GM19372 (cell line): Measurements from ENCODE around the gene ERF.

Experiments used
- ATAC-seq: cut with Tn5 transposase; IDR thresholded peaks from one replicate; pipeline ENCODE4 v1.9.1; 2021; ENCODE audit warnings: mild to moderate bottlenecking, low read depth, moderate library complexity; ENCODE audit not compliant: unreplicated experiment

ERF gene

DNA sequence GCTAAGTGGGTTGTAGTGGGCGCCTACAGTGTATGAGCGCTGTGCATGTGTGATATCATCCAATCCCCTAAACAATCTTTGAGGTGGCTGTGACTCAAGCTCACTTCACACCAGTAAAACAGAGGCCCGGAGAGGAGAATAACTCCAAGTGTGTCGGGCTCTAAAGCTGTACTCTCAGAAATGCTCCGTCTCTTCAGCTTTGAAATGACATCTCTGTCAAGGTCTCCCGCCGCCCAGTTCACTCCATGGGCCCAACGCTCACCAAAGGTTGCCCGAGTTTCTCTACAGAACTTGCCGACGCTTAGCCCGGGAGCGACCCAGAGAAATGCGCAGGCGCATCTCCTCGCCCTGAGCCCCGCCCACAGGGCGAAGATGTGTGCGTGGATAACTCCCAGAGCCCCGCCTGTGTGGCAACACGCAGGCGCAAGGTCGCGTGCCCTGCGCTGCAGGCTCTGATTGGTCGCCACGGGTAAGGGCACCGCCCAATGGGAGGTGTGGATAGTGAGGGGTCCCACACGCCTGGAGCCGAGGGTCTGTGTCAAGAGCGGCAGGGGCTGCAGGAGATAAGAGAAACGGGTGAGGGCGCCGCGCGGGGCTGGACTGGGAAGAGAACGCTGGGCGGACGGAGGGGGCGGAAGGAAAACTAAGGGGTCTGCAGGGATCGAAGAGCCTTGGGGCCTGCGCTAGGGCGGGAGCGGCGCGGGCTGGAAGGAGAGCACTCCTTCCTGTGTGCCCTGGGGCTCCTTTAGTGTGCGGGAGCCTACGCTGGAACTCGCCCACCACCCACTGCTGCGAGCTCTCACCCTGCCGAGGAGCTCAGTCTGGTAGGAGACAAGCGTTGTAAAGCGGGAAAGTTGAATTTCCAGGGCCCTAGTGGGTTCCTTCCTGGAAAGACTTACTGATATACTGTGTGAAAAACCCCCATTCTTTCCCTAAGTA, 34.8 kb downstream of the ERF start, which contains the start of gene ZNF526:
Gene ZNF526, plus strand, starts transcription at position 501 of the 939 bp plus-strand sequence. CDS start 4,092 bp downstream, outside the sequence.
- peak; percentile 75 for ATAC-seq

DNA sequence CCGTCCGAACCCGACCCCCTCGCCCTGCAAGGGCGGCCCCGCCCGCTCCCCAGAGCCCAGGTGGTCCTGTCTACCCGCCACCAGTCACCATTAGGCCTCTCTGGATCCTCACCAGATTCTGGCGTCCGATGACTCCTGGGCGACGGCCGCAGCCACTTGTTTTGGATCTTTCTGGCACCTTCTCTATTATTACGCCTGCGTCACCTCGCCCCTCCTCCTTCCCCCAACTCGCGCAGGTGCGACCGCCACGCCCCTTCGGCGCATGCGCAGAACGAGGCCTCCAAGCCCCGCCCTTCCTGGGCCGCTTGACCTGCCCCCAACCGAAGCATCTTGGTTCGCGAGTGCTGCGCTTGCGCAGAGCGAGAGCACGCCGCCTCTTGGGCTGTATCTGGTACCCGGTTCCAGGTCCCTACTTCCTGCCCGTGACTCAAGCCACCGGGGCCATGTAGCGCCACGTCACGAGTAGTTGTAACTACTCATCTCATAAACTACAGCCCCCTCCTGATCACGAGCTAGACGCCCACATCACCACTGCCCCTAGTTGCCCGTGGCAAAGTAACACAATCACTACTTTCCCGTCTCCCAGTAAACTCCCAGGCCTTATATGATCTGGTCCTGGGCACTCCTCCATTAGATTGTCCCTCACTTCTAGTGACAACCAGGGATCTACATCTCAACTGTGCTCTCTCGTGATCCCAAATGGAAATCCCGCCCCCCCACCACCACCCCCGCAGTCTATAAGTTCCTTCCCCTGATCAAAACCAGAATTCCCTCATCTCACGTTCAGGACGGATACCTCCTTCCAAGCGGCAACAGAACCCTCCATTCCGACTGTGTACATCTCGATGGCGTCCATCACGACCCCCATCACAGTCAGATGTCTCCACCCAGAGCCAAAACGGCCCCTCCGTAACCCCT, 37.1 kb downstream of the ERF start, which contains the start of gene DEDD2:
Gene DEDD2, minus strand, starts transcription at position 158 of the 918 bp plus-strand sequence. CDS start 670 bp downstream, outside the sequence.
- ATAC-seq = peak; percentile 63

DNA sequence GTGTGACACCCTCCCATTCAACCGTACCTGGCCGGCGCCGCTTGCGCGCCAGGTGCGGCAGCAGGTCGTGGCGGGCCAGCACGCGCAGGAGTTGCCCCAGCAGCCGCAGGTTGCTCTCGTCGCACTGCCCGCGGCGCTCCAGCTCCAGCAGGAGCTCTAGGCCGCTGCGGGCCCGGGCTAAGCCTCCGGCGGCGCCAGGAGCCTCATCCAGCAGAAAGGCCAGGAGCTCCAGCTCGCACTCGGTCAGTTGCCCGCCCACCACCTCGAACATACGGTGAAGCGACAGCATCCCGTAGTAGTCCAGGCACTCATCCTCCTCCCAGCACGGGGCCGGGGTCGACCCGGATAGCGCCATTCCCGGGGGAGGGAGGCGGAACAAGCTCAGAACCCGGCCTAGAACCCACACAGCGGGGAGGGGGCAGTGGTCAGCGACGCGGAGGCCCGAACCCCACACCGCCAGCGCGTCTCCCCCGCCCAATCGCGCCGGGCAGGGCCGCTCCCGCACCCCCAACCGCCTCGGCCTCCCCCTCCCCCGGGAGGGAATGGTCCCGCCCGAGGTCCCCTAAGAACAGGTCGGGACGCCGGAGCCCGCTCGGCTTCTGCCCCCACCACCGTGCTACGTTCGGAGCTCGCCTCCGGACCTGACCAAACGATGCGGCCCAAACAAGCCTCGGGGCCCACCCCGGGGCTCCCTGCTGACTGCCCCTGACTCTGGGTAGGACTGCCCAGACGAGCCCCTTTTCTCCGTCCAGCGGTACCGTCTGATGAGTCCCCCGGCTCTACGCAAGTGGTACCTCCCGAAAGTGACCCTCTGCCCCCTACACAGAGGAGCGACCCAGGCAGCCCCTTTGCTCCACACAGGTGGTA, 38.0 kb downstream of the ERF start:
- ATAC-seq = no peak

DNA sequence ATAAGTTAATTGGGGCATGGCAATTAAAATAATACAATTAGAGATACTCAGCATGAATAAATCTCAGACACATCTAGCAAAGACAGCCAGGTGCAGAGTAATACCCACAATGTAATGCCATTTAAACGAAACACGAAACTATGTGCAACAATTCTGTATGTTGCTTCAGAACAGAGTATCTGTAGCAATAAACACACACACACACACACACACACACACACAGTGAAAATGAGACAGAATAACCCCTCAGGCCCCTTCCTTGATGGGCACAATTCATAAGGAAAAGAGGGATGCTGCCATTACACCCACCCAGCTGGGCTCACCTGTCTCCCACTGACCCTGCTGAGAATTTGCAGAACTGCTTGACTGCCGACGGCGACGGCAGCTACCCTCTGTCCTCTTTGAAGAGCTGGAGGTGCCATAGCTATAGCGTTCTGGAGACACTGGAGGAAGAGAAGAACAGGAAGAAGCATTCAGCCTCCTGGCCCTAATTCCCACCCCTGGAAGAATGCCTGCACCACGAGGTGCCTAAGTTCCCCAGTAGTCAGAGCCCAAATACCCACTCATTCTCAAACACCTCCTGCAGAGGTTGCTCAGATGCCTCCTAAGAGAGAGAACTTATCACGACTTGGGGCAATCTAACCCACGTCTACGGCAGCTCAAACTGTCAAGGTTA, 40.0 kb downstream of the ERF start:
- no peak for ATAC-seq

DNA sequence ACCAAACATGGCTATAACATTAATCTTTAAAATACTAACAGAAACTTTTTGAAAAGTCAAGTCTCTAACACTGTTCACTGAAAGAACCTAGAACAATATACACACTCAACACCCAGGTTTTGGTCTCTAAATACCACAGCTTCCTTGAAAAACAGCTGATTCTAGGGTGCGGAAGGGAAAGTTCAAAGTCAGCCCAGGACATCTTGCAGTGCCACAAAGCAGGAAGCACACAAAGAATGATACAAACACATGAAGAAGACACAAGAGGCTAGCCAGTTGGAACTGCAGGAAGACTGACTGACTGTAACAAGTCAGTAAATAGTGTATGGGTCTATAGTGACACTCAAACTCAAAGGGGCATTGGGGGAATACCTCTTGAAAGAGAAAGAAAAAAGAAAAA, 42.0 kb downstream of the ERF start:
- no peak for ATAC-seq

DNA sequence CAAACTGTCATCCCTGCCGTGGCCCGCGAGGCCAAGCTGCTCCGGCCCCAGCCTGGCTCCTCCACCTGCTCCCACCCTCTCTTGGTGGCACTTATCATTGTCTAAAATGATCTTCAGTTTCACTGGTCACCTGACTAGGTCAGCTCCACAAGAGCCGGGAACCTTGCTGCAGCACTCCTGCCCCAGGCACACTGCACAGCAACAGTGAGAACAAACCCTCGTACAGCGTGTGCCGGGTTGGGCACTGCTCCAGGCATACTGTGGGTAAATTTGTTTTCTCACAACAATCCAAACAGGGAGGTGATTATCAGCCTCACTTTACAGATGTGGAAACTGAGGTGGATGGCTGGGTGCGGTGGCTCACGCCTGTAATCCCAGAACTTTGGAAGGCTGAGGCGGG, 46.3 kb downstream of the ERF start:
- no peak for ATAC-seq

DNA sequence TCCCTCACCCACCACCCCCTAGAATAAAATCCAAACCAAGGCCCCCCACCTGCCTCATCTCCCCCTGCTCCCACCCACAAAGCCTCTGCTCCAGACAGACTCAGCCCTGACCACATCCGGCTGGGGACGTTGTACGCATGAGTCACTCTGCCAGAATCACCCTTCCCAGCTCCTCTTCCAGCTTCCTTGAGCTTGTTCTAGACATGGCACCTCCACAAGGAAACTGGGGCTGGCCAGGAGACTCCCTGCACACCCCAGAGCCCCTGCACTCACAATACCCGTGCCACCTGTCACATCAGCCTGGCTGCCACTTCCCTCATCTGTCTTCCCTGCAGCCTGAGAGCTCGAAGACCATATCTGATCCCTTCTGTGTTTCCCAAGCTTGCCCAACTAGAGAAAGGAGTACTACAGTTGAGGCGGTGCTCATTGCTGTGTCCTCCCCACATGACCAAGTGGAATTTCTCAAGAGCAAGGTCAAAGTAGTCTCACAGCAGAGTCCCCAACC, 47.1 kb downstream of the ERF start:
- ATAC-seq = no peak

DNA sequence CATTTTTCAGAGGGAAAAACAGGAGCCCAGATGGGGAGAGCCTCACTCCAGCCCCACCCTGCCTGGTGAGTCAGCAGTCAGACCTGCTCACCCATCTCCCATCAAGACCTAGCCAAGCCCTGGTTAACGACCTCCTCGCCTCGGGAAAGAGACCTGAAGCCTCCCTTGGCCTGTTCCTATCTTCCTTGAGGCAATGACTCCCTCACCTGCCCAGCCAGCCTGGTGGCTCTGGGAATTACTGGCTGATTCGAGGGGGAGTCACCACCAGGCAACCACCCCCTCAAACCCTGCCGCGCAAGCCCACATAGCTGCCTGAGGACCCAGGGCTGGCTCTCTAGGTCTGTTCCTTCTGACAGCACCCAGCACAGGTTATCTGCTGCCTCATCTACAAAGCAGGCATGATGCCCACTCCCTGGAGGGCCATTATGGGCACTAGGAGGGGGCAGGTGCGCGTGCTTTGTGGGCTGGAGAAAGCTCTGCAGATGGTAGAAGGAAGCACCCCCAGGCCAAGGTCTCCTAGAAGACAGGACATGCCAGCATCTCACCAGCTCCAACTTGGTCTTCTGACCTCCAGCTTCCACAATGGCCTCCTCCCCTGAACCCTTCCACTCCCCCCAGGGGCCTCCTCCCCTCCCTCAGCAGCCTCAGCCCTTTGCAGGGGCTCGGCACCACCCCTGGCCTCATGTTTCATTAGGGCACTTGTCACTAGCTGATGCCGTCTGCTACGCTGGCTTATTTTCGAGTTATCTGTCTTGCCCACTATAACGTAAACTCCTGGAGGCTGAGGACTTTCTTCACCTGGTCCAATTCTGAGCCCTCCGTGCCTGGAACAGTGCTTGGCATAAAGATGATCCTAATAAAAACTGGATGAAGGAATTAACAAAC, 47.8 kb downstream of the ERF start:
- ATAC-seq = no peak

DNA sequence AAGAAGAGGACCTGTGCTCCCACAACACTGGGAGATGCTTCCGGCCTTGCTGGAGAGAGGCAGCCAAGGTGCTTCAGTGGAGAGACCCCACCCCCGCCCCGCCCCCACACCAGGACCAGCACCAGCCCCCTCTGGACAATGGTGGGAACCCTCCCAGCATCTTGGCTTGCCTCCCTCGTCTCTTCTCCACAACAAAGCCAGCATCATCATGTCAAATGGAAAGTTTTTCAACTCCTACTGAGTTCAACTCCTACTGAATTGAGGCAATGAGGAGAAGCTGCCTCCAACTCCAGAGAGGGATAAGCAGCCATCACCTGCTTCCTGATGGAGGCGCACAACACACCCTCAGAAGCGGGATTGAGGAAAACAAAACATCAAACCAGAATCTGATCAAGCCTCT, 50.3 kb downstream of the ERF start:
- no peak for ATAC-seq

DNA sequence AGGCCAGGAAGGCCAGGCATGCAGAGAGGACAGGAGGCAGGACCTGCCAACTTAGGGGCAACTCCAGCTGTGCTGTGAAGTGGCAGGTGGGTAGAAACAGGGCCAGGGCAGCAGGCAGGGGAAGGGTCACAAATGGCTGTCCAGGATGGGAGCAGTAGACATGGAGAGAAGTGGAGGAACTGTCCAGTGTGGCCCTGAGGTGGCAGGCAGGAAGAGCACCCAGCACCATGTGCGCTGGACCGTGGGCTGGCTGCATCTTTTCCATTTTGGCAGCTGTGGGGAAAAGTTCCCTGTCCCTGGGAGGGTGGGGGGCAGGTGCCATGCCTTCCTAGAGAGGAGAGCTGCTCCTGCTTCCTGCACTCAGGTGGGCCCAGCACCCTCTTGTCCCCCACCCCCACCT, 51.2 kb downstream of the ERF start:
- ATAC-seq = no peak

DNA sequence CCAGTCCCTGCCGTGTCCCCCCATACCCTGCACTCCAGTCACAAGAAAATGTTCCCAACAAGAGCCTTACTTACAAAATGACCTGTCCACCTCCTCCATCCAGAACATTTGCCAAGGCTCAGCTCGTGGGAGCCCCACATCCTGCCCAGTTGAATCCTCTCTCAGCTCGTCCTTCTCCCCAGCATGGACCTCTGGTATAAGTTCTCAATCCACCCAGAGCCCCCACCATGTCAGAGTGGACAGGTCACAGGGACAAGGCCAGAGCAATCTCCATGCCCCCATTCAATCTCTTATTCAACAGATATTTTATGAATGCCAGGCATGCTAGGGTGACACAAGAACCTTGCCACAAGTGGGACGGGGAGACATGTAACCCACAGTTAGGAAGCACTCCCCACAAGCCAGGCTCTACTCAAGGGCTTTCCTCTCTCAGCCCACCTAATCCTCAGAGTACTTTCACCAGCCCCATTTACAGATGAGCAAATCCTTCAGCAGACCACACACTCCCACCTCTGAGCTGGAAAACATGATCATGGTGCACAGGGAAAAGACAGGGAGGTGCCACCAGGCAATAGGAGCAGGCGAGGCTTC, 52.5 kb downstream of the ERF start:
- no peak for ATAC-seq

DNA sequence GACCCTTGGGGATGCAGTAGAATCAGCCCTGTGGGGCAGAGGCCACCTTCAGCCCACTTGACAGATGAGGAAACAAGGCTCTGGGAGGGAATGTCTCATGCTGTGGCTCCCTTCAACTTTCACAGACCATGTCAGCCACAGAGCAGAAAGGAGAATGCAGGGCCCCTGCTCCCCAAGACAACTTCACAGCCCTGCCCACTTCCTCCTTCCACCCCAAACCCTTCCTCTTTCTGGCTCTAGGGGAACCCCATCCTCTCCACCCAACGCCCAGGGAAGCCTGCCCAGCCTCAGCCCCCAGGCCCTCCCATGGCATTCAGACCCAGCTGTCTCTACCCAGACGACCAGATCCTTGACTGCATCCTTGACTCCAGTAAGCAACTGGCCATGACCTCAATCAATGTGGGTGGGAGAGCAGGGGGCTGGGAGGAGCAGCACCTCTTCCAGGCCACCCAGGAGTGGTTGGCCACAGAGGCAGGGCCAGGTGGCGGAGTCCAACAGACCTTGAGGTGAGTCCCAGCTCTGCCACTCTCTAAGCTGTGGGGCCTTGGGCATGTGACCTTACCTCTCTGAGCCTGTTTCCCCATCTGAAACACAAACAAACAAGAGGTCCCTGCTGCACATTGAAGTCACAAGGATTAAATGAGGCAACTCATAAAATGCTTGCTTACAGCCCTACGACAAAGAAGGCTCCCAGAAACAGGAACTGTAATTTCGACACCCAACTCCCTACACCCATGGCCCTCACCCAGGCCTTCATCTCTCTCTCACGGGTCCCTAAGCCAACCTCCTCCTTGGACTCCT, 53.2 kb downstream of the ERF start:
- ATAC-seq = no peak

DNA sequence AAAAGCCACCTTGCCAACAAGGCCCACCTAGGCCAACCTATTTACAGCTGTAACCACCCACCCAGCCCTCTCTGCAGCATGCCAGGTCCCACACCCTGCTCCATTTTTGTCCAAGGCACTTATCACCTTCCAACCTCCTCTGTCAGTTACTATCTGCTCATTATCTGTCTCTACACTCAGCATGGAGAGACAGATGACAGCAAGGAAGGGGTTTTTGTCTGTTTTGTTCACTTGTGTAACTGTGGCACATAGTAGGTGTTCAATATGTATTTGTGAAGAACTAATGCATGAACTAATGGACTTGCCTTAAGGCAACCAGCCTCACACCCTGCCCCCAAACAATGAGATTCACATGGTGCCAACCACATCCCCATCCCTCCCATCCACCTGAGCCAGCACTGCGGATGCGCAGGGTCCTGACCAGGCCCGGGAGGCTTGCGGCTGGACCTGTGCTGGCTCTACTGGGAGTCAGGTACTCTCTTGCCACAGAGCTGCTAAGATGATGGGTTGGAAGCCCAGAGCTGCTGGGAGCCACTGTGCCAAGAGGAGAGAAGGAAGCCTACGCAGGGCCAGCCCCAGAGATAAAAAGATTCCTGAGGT, 54.7 kb downstream of the ERF start:
- no peak for ATAC-seq

DNA sequence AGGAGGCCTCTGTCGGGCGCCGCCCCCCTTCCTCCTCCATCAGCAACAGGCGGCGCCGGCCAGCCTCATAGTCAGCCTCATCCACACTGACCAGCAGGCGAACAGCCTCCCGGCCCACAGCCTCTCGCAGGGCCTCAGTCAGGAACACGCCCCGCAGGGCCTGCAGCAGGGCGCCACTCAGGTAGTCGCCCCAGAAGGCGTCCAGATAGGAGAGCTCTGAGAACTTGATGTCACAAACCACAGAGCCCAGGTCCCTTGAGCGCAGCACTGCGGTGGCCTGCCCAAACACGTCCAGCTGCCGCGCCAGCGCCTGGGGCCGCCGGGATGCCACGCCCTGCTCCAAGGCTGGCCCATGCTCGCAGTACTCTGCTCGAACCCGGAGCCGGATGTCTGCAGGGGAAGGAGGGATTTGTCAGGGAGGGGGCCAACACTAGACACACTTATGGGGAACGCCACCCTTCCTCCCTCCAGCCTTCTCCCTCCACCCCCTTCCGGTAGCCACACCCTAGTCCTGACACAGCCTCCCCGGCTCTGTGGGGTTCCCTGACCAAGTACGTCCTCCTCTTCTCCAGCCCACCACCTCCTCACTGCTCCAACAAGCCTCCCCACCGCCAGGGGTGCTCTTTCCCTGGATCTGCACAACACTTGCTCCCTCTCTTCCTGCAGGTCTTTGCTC, 55.4 kb downstream of the ERF start:
- peak; percentile 42 for ATAC-seq

DNA sequence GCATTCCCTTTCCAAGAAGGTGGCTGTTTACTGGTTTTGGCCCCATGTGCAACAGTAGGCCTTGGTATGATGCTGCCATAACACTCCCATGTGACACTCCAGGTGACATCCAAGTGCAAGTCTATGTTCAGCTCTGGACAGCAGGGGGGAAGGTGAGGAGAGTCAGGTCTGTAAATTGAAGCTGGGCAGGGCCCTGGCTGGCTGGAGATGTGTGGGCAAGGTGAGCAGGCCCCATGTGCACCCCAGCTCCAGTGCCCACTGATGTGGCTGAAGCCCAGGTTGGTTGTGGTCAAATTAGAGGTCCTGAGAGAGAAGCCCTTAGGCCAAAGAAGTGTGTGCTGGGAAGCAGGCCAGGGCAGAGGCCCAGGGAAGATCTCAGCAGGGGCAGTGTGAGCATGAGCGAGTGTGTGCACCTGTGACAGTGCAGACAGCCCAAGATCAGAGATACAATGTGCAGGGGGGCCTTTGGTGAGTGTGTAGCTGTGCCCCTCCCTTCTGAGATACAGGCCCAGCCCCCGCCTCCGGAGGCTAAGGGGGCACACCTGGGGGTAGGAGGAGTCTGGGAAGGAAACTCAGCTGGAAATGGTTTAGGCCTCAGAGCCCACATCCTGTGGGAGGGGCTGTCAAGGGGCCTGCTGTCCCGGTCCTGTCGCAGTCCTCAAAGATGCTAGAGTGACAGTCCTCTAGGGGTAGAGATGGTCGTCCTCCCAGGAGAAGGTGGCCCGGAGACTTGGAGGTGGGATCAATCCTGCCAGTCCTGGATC, 56.1 kb downstream of the ERF start:
- peak; percentile 40 for ATAC-seq
